ENCODE data around the gene WNT3A.
A peak's percentile ranks its signal among the peaks of the same experiment; 100 is the strongest.

Gene WNT3A

GRCh38 chr1:228001738-228002535, 4.9 kb upstream of the WNT3A start:
- DNase-seq (ENCODE audit: low read depth, low spot score), result no peak
- H3K4me3 ChIP-seq (ENCODE audit: low read depth, low read length), result no peak overlapping the region
- ChIA-PET CTCF (interaction anchor here (1.2 to 3.0 kb wide), 4 partner anchors 10 to 513 kb away, joined by 3 to 8 read pairs (median 4); no protein-coding TSS in a partner anchor), POLR2A (no interaction called here)
- no peak for TF ChIP-seq CTCF (IDR thresholded peaks at IDR 0.05; ENCODE audit: insufficient read depth, low read length, missing control alignments)

- ChIA-PET POLR2A (no interaction called here), CTCF (interaction anchor here (0.6 to 3.0 kb wide), 3 partner anchors 9 to 512 kb away, joined by 3 to 8 read pairs (median 3); no protein-coding TSS in a partner anchor)
- no peak overlapping the region for H3K4me3 ChIP-seq (ENCODE audit: low read depth, low read length)
- TF ChIP-seq CTCF (IDR thresholded peaks at IDR 0.05; ENCODE audit: insufficient read depth, low read length, missing control alignments), result no peak
- no peak for DNase-seq (ENCODE audit: low read depth, low spot score)
Observed at GRCh38 chr1:228002792-228003191, 4.0 kb upstream of the WNT3A start.

- DNase-seq (ENCODE audit: low read depth, low spot score), result no peak
- CTCF ChIA-PET, result interaction anchor here (0.6 to 3.0 kb wide), 5 partner anchors 8 to 511 kb away, joined by 3 to 8 read pairs (median 3); no protein-coding TSS in a partner anchor
- H3K4me3 ChIP-seq (ENCODE audit: low read depth, low read length), result no peak overlapping the region
- POLR2A ChIA-PET, result interaction anchor here (0.6 kb wide), 1 partner anchor 832 kb away, joined by 3 read pairs; no protein-coding TSS in a partner anchor
- no peak for TF ChIP-seq CTCF (IDR thresholded peaks at IDR 0.05; ENCODE audit: insufficient read depth, low read length, missing control alignments)
Observed at GRCh38 chr1:228003461-228004330, 3.1 kb upstream of the WNT3A start.

GRCh38 chr1:228004331-228004855, 2.4 kb upstream of the WNT3A start:
- POLR2A ChIA-PET, result interaction anchor here (0.6 kb wide), 1 partner anchor 831 kb away, joined by 3 read pairs; no protein-coding TSS in a partner anchor
- no peak overlapping the region for H3K4me3 ChIP-seq (ENCODE audit: low read depth, low read length)
- TF ChIP-seq CTCF (IDR thresholded peaks at IDR 0.05; ENCODE audit: insufficient read depth, low read length, missing control alignments), result peak; percentile 37
- CTCF ChIA-PET, result interaction anchor here (0.8 to 3.0 kb wide), 4 partner anchors 8 to 274 kb away, joined by 3 to 8 read pairs (median 3); no protein-coding TSS in a partner anchor
- DNase-seq (ENCODE audit: low read depth, low spot score), result no peak

GRCh38 chr1:228004856-228005462, 1.8 kb upstream of the WNT3A start:
- ChIA-PET POLR2A (no interaction called here), CTCF (interaction anchor here (0.8 to 1.3 kb wide), 3 partner anchors 72 to 274 kb away, joined by 3 read pairs; no protein-coding TSS in a partner anchor)
- H3K4me3 ChIP-seq (ENCODE audit: low read depth, low read length), result no peak overlapping the region
- no peak for DNase-seq (ENCODE audit: low read depth, low spot score)
- no peak for TF ChIP-seq CTCF (IDR thresholded peaks at IDR 0.05; ENCODE audit: insufficient read depth, low read length, missing control alignments)

All from AG04449 (cell line).